A673 (cell line): ENCODE results near the gene TRNAU1AP.

Source experiments
- CTCF ChIP-seq: fragments of 300-800, 200-600 bp; sonication (generic); conservative IDR thresholded peaks from 2 replicates; pipeline ENCODE4 v1.5.1; 2017; ENCODE audit warnings: low read depth, mild to moderate bottlenecking, antibody characterized with exemption, low read length, moderate library complexity, mixed read lengths
- EZH2 ChIP-seq: fragments of 200-600 bp; sonication (generic); IDR thresholded peaks from 2 replicates; pipeline ENCODE4 v1.6.1; 2017; ENCODE audit warnings: borderline replicate concordance, low read depth, mild to moderate bottlenecking, mixed read lengths, antibody characterized with exemption, low read length; ENCODE audit not compliant: poor library complexity, severe bottlenecking

GRCh38 chr1:28592321-28593071 is 39.6 kb downstream of the TRNAU1AP start:
- TF ChIP-seq CTCF (no peak), EZH2 (no peak)
